HG03103 (cell line): ENCODE measurements around the gene CYP19A1.

Experiments
- ATAC-seq: cut with Tn5 transposase; IDR thresholded peaks from one replicate; pipeline ENCODE4 v1.9.1; 2021; ENCODE audit warnings: low read depth; ENCODE audit not compliant: unreplicated experiment

CYP19A1 gene

GRCh38 chr15:51338496-51338895 is at the start of gene CYP19A1:
Gene CYP19A1 (minus strand): TSS chr15:51338596. CDS start chr15:51242912, 95,684 bp downstream.
- ATAC-seq, result no peak

- ATAC-seq, result no peak
Measured at GRCh38 chr15:51387699-51388041, 49.3 kb upstream of the CYP19A1 start.

GRCh38 chr15:51386960-51387698 is 48.7 kb upstream of the CYP19A1 start:
- no peak for ATAC-seq

GRCh38 chr15:51386486-51386885 is 48.1 kb upstream of the CYP19A1 start:
- no peak for ATAC-seq

GRCh38 chr15:51386029-51386428 is 47.6 kb upstream of the CYP19A1 start:
- ATAC-seq, result no peak

GRCh38 chr15:51382787-51383186 is 44.4 kb upstream of the CYP19A1 start:
- ATAC-seq, result no peak

GRCh38 chr15:51380999-51381806 is 42.8 kb upstream of the CYP19A1 start:
- peak; percentile 77 for ATAC-seq

- no peak for ATAC-seq
Measured at GRCh38 chr15:51379390-51379789, 41.0 kb upstream of the CYP19A1 start.

- no peak for ATAC-seq
Measured at GRCh38 chr15:51378406-51378805, 40.0 kb upstream of the CYP19A1 start.

- no peak for ATAC-seq
Measured at GRCh38 chr15:51377038-51377786, 38.8 kb upstream of the CYP19A1 start.

GRCh38 chr15:51375966-51376640 is 37.7 kb upstream of the CYP19A1 start:
- no peak for ATAC-seq

GRCh38 chr15:51374131-51374530 is 35.7 kb upstream of the CYP19A1 start:
- no peak for ATAC-seq

GRCh38 chr15:51371266-51371665 is 32.9 kb upstream of the CYP19A1 start:
- ATAC-seq, result no peak

- no peak for ATAC-seq
Measured at GRCh38 chr15:51369451-51369761, 31.0 kb upstream of the CYP19A1 start.

- ATAC-seq, result no peak
Measured at GRCh38 chr15:51368751-51369450, 30.5 kb upstream of the CYP19A1 start.

- no peak for ATAC-seq
Measured at GRCh38 chr15:51368307-51368706, 29.9 kb upstream of the CYP19A1 start.

- ATAC-seq, result no peak
Measured at GRCh38 chr15:51367322-51367976, 29.1 kb upstream of the CYP19A1 start.

- no peak for ATAC-seq
Measured at GRCh38 chr15:51366920-51367319, 28.5 kb upstream of the CYP19A1 start.

- ATAC-seq, result no peak
Measured at GRCh38 chr15:51366071-51366470, 27.7 kb upstream of the CYP19A1 start.

- ATAC-seq, result no peak
Measured at GRCh38 chr15:51365417-51365816, 27.0 kb upstream of the CYP19A1 start.
